ENCODE data around the gene ARHGAP36.

- TF ChIP-seq EP300 (IDR thresholded peaks at IDR 0.05) (no peak), POLR2A (IDR thresholded peaks at IDR 0.05) (no peak), CTCF (IDR thresholded peaks at IDR 0.05) (no peak), POLR2AphosphoS5 (IDR thresholded peaks at IDR 0.05) (no peak)
Observed at GRCh38 chrX:131063613-131064012, 5.5 kb downstream of the ARHGAP36 start.
